Activated CD4-positive, alpha-beta memory T cell treated with anti-CD3 and anti-CD28 coated beads for 36 hours (primary cell): ENCODE measurements around the gene ZNF860. TPM values are rescaled to one million over a fixed set of nuclear protein-coding genes. Genes with fewer than 3 reads are reported as not detected.
A peak's percentile ranks its signal among the peaks of the same experiment; 100 is the strongest.

Source experiments
- CTCF ChIA-PET: fragments of 350-600 bp; sonication (Branson Sonifier 250); formaldehyde crosslinking; loops from one replicate; lab custom pipeline; 2021; ENCODE audit warnings: antibody characterized with exemption, inconsistent platforms; lab: Charles Lee
- POLR2A ChIA-PET: fragments of 350-600 bp; sonication (Branson Sonifier 250); formaldehyde crosslinking; loops from one replicate; lab custom pipeline; 2021; ENCODE audit warnings: antibody characterized with exemption; lab: Charles Lee
- DNase-seq: peaks from one replicate; pipeline ENCODE4 v3.0.0-alpha.2; 2020
- H3K27ac Mint-ChIP-seq: one replicate; pipeline ENCODE4 v1.8.0; 2021; ENCODE audit warnings: mixed read lengths
- H3K27me3 Mint-ChIP-seq: one replicate; pipeline ENCODE4 v1.8.0; 2021; ENCODE audit warnings: mixed read lengths
- H3K36me3 Mint-ChIP-seq: one replicate; pipeline ENCODE4 v1.8.0; 2021; ENCODE audit warnings: mixed read lengths
- H3K4me1 Mint-ChIP-seq: one replicate; pipeline ENCODE4 v1.8.0; 2021; ENCODE audit warnings: low read depth, mixed read lengths
- H3K4me3 Mint-ChIP-seq: one replicate; pipeline ENCODE4 v1.8.0; 2021; ENCODE audit warnings: mild to moderate bottlenecking, mixed read lengths
- H3K9me3 Mint-ChIP-seq: one replicate; pipeline ENCODE4 v1.8.0; 2021; ENCODE audit warnings: mixed read lengths
- intact Hi-C: fragments of 100-400 bp; cut with micrococcal nuclease; formaldehyde crosslinking; loops from one replicate; pipeline ENCODE4 v1.15.1; 2023
- total RNA-seq, 2 experiments: library from RNA; stranded (reverse); gene quantifications; one replicate each; pipeline ENCODE4 v1.2.3, GENCODE V29; 2021

ZNF860 gene
- total RNA-seq, 2 experiments from 2014 or later: 0.19 TPM; not detected in 1

DNA sequence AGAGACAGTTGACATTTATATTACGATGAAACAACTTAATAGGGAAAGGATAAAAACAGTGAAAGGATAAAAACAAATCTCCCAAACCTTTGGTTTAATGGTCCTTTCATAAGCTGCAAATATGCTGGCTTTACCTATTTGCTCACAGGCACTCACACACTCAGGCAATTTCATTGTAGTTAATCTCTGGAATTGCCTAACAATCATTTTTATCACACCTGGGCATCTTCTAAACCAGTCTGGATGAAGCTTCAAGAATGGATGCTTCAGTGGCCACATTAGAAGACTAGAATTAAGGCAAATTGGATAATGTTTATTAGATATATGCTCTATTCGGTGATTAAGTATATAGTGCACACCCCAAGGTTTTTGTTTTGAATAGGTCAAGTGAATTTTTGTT lies 14.0 kb upstream of the ZNF860 start:
- CTCF ChIA-PET: interaction anchor here (0.7 kb wide), 1 partner anchor 281 kb away, joined by 3 read pairs; no protein-coding TSS in a partner anchor
- intact Hi-C loops: no loop called here

GRCh38 chr3:31968369-31968926 lies 13.1 kb upstream of the ZNF860 start:
- no peak for DNase-seq
- CTCF ChIA-PET: no interaction called here
- peaks cover 20% of the 10 kb centered on the region for H3K27me3 Mint-ChIP-seq
- no peaks in the 10 kb centered on the region for H3K36me3 Mint-ChIP-seq
- POLR2A ChIA-PET: no interaction called here
- H3K4me1 Mint-ChIP-seq: peaks cover 7% of the 10 kb centered on the region
- H3K9me3 Mint-ChIP-seq: no peaks in the 10 kb centered on the region
- intact Hi-C loops: no loop called here
- H3K27ac Mint-ChIP-seq: no peak overlapping the region
- no peak overlapping the region for H3K4me3 Mint-ChIP-seq

More for the DNA sequence above, 14.0 kb upstream of the ZNF860 start:
- H3K4me3 Mint-ChIP-seq: no peak overlapping the region
- peaks cover 18% of the 10 kb centered on the region for H3K27me3 Mint-ChIP-seq
- no peaks in the 10 kb centered on the region for H3K9me3 Mint-ChIP-seq
- H3K4me1 Mint-ChIP-seq: peaks cover 12% of the 10 kb centered on the region
- no peaks in the 10 kb centered on the region for H3K36me3 Mint-ChIP-seq
- no peak overlapping the region for H3K27ac Mint-ChIP-seq
- no peak for DNase-seq
- POLR2A ChIA-PET: interaction anchor here (0.7 kb wide), 1 partner anchor 485 kb away, joined by 3 read pairs; no protein-coding TSS in a partner anchor

- peaks cover 5% of the 10 kb centered on the region for H3K4me1 Mint-ChIP-seq
- H3K36me3 Mint-ChIP-seq: no peaks in the 10 kb centered on the region
- no peak overlapping the region for H3K27ac Mint-ChIP-seq
- no peaks in the 10 kb centered on the region for H3K9me3 Mint-ChIP-seq
- intact Hi-C loops: no loop called here
- peaks cover 20% of the 10 kb centered on the region for H3K27me3 Mint-ChIP-seq
- ChIA-PET CTCF (no interaction called here), POLR2A (no interaction called here)
- H3K4me3 Mint-ChIP-seq: no peak overlapping the region
- DNase-seq: no peak
Observed at GRCh38 chr3:31968927-31969418, 12.6 kb upstream of the ZNF860 start.

DNA sequence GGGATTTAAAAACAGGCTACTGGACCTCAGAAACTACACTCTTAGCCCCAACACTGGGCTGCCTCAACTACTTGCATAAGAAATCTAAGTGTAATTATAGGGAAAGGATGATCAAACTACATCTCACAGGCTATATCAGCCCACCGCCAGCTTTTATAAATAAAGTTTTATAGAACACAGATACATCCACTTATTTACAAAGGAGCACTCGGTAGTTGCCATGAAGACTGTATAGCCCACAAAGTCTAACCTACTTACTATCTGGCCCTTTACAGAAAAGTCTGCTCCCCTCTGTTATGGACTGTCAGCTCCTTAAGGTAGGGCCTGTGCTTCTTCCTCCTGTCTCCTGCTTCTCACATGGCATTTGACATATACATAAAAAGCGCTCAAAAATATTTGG lies 9.9 kb upstream of the ZNF860 start:
- intact Hi-C loops: no loop called here
- POLR2A ChIA-PET: interaction anchor here (1.0 kb wide), 1 partner anchor 11 kb away, joined by 3 read pairs; no protein-coding TSS in a partner anchor
- Mint-ChIP-seq H3K27ac (no peak overlapping the region), H3K27me3 (peaks cover 40% of the 10 kb centered on the region), H3K4me3 (no peak overlapping the region), H3K9me3 (no peaks in the 10 kb centered on the region), H3K36me3 (no peaks in the 10 kb centered on the region), H3K4me1 (peaks cover 5% of the 10 kb centered on the region)
- no peak for DNase-seq
- CTCF ChIA-PET: no interaction called here

DNA sequence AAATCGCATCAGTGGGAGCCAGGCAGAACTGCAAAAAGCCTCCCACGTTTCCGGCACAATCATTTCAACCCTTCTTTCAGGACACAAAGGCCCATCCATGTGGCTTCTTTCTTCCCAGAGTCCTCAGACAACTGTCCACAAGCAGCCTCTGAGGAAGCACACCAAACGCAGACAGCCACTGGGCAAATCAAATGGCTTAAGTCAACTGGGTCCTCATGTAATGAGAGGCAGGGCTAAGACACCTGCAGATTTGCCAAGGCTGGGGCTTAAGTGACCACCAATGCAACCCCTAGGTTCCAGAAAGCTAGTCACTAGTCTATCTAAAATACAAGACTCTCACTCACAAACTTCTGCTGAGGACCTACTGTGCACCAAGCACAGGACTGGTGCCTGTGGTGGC lies 8.5 kb upstream of the ZNF860 start:
- Mint-ChIP-seq H3K4me1 (peaks cover 8% of the 10 kb centered on the region), H3K27me3 (peaks cover 52% of the 10 kb centered on the region), H3K9me3 (no peaks in the 10 kb centered on the region), H3K36me3 (no peaks in the 10 kb centered on the region), H3K4me3 (no peak overlapping the region), H3K27ac (no peak overlapping the region)
- POLR2A ChIA-PET: no interaction called here
- intact Hi-C loops: no loop called here
- DNase-seq: no peak
- CTCF ChIA-PET: no interaction called here

DNA sequence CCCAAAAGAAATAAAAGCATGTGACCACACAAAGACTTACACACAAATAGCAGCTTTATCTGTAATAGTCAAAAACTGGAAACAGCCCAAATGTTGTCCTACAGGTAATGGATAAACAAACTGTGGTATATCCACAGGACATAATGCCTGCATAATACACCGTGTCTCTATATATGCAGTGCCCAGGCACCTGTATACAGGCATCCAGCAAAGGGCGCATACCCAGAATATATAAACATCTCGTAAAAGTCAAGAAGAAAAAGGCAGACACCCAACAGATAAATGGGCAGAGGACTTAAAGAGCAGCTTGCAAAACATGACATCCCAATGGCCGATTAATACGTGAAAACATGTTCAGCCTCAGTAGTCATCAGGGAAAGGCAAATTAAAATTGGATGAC lies 7.7 kb upstream of the ZNF860 start:
- no peak overlapping the region for H3K27ac Mint-ChIP-seq
- ChIA-PET POLR2A (no interaction called here), CTCF (no interaction called here)
- peaks cover 55% of the 10 kb centered on the region for H3K27me3 Mint-ChIP-seq
- intact Hi-C loops: no loop called here
- no peak for DNase-seq
- no peak overlapping the region for H3K4me3 Mint-ChIP-seq
- H3K36me3 Mint-ChIP-seq: no peaks in the 10 kb centered on the region
- peaks cover 16% of the 10 kb centered on the region for H3K4me1 Mint-ChIP-seq
- H3K9me3 Mint-ChIP-seq: no peaks in the 10 kb centered on the region

- H3K9me3 Mint-ChIP-seq: no peaks in the 10 kb centered on the region
- peaks cover 22% of the 10 kb centered on the region for H3K4me1 Mint-ChIP-seq
- ChIA-PET CTCF (no interaction called here), POLR2A (no interaction called here)
- intact Hi-C loops: no loop called here
- no peak overlapping the region for H3K27ac Mint-ChIP-seq
- no peaks in the 10 kb centered on the region for H3K36me3 Mint-ChIP-seq
- peaks cover 54% of the 10 kb centered on the region for H3K27me3 Mint-ChIP-seq
- no peak for DNase-seq
- no peak overlapping the region for H3K4me3 Mint-ChIP-seq
Observed at GRCh38 chr3:31974471-31974870, 7.1 kb upstream of the ZNF860 start.

- CTCF ChIA-PET: interaction anchor here (0.5 kb wide), 1 partner anchor 203 kb away, joined by 3 read pairs; no protein-coding TSS in a partner anchor
- Mint-ChIP-seq H3K4me1 (peaks cover 25% of the 10 kb centered on the region), H3K27ac (no peak overlapping the region), H3K9me3 (no peaks in the 10 kb centered on the region), H3K27me3 (peaks cover 54% of the 10 kb centered on the region), H3K4me3 (no peak overlapping the region), H3K36me3 (no peaks in the 10 kb centered on the region)
- DNase-seq: no peak
- POLR2A ChIA-PET: no interaction called here
- intact Hi-C loops: no loop called here
Observed at GRCh38 chr3:31974964-31975363, 6.6 kb upstream of the ZNF860 start.

- ChIA-PET CTCF (no interaction called here), POLR2A (no interaction called here)
- H3K9me3 Mint-ChIP-seq: no peaks in the 10 kb centered on the region
- peaks cover 52% of the 10 kb centered on the region for H3K27me3 Mint-ChIP-seq
- intact Hi-C loops: no loop called here
- peaks cover 30% of the 10 kb centered on the region for H3K4me1 Mint-ChIP-seq
- DNase-seq: no peak
- H3K36me3 Mint-ChIP-seq: no peaks in the 10 kb centered on the region
- H3K27ac Mint-ChIP-seq: no peak overlapping the region
- H3K4me3 Mint-ChIP-seq: no peak overlapping the region
Observed at GRCh38 chr3:31976302-31976701, 5.2 kb upstream of the ZNF860 start.

GRCh38 chr3:31977736-31978135 lies 3.8 kb upstream of the ZNF860 start:
- Mint-ChIP-seq H3K36me3 (no peaks in the 10 kb centered on the region), H3K27me3 (peaks cover 63% of the 10 kb centered on the region), H3K9me3 (no peaks in the 10 kb centered on the region), H3K4me1 (peaks cover 28% of the 10 kb centered on the region), H3K4me3 (no peak overlapping the region), H3K27ac (no peak overlapping the region)
- intact Hi-C loops: loop anchor here (2.0 kb wide), 3 partner anchors 19 to 137 kb away; partner anchors contain the start of gene GPD1L
- POLR2A ChIA-PET: no interaction called here
- CTCF ChIA-PET: no interaction called here
- no peak for DNase-seq

GRCh38 chr3:31978553-31978952 lies 3.0 kb upstream of the ZNF860 start:
- DNase-seq: no peak
- POLR2A ChIA-PET: interaction anchor here (1.1 kb wide), 1 partner anchor 52 kb away, joined by 3 read pairs; no protein-coding TSS in a partner anchor
- H3K36me3 Mint-ChIP-seq: no peaks in the 10 kb centered on the region
- H3K4me3 Mint-ChIP-seq: no peak overlapping the region
- peaks cover 28% of the 10 kb centered on the region for H3K4me1 Mint-ChIP-seq
- H3K27me3 Mint-ChIP-seq: peaks cover 65% of the 10 kb centered on the region
- intact Hi-C loops: loop anchor here (2.0 kb wide), 3 partner anchors 18 to 136 kb away; partner anchors contain the start of gene GPD1L
- CTCF ChIA-PET: no interaction called here
- no peaks in the 10 kb centered on the region for H3K9me3 Mint-ChIP-seq
- peak overlapping the region; percentile 25 for H3K27ac Mint-ChIP-seq

- Mint-ChIP-seq H3K27ac (peak overlapping the region; percentile 50), H3K27me3 (peaks cover 62% of the 10 kb centered on the region), H3K4me3 (peak overlapping the region; percentile 57), H3K4me1 (peaks cover 28% of the 10 kb centered on the region), H3K36me3 (no peaks in the 10 kb centered on the region), H3K9me3 (no peaks in the 10 kb centered on the region)
- CTCF ChIA-PET: no interaction called here
- no peak for DNase-seq
- POLR2A ChIA-PET: interaction anchor here (1.1 kb wide), 1 partner anchor 52 kb away, joined by 3 read pairs; no protein-coding TSS in a partner anchor
- intact Hi-C loops: loop anchor here (1.0 to 2.0 kb wide), 7 partner anchors 18 to 727 kb away; partner anchors contain the start of gene GPD1L
Observed at GRCh38 chr3:31979001-31979697, 2.4 kb upstream of the ZNF860 start.
